HUES48 (cell line): ENCODE data around the gene OSBPL1A.

ENCODE experiments used
- H3K27ac ChIP-seq: one replicate; pipeline ENCODE4 v1.7.0; 2013; ENCODE audit warnings: low read depth, low read length, inconsistent platforms
- H3K27me3 ChIP-seq: 2 replicates; pipeline ENCODE4 v1.6.1; 2013; ENCODE audit warnings: mild to moderate bottlenecking, low read length; ENCODE audit not compliant: control insufficient read depth, insufficient read depth
- H3K36me3 ChIP-seq: 2 replicates; pipeline ENCODE4 v1.6.1; 2013; ENCODE audit warnings: low read length; ENCODE audit not compliant: control insufficient read depth, insufficient read depth
- H3K4me1 ChIP-seq: 2 replicates; pipeline ENCODE4 v1.6.1; 2013; ENCODE audit warnings: mild to moderate bottlenecking, low read length; ENCODE audit not compliant: control insufficient read depth, insufficient read depth
- H3K4me3 ChIP-seq: 2 replicates; pipeline ENCODE4 v1.5.1; 2013; ENCODE audit warnings: mild to moderate bottlenecking, low read depth, low read length
- H3K9ac ChIP-seq: 2 replicates; pipeline ENCODE4 v1.6.1; 2013; ENCODE audit warnings: mild to moderate bottlenecking, low read depth, low read length, moderate library complexity
- H3K9me3 ChIP-seq: 2 replicates; pipeline ENCODE4 v1.6.1; 2013; ENCODE audit warnings: low read length; ENCODE audit not compliant: control insufficient read depth, insufficient read depth

OSBPL1A gene

DNA sequence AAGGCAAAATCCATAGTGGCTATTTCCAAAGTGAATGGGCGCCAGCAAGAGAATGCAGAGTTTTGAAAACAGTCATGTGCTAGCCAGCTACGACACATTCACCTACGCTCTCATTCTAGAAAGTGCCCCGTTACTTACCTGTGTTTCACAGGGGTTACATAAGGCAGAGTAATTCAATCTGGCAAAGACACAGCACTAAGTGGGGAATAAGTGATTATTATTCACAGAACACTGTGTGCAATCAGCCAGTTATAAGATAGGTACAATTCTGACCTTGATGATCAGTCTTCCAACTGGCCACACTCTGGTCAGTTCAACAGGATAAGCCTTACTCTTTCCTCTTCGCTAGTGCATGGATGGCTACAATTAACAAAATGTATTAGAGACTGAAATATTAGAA is 152.9 kb downstream of the OSBPL1A start:
- Histone ChIP-seq H3K27ac (no peak overlapping the region), H3K4me3 (no peak overlapping the region), H3K27me3 (no peaks in the 10 kb centered on the region), H3K9ac (no peak overlapping the region), H3K9me3 (no peaks in the 10 kb centered on the region), H3K4me1 (0 out of 2 replicates have a peak, but pooled peaks cover 3% of the 10 kb centered on the region), H3K36me3 (no peaks in the 10 kb centered on the region; the same call in 1 of the 2 replicates)

DNA sequence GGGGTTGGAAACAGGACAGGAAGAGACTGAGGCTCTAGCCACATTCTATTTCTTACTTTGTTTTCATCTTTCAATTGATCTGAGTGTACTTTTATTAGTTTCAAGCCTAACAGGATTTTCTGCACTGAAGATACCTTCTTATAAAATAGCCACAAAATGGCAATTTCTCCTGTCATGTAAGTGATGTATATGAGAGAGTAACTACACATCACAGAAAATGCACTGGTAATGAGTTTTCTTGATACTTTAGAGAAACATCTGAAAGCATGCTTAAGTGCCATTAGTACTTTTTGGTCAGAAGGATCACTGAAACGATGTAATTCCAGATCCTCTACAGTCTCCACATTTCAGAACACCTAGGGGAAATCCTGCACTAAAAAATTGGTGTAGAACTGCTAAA is 153.9 kb downstream of the OSBPL1A start:
- H3K9ac ChIP-seq: no peak overlapping the region
- no peak overlapping the region for H3K27ac ChIP-seq
- no peaks in the 10 kb centered on the region for H3K9me3 ChIP-seq
- no peak overlapping the region for H3K4me3 ChIP-seq
- H3K4me1 ChIP-seq: 0 out of 2 replicates have a peak, but pooled peaks cover 3% of the 10 kb centered on the region
- H3K27me3 ChIP-seq: no peaks in the 10 kb centered on the region
- peaks cover 7% of the 10 kb centered on the region for H3K36me3 ChIP-seq

DNA sequence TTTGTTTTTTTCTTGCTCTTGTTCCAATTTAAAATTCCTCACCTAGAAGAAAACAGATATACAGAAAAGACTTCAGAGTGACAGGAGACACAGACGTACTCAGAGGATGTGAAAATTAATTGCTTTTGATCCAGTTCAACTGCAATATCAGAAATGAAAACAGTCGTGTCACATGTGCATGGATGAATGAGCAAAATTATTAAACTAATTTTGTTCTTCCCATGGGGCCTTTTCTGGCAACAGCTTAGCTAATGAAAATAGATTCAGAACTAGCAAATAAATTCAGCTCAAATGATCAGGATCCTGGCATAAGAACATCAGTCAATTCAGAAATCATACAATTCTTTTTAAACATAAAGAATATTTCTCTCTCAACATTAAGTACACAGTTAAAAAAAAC is 158.3 kb downstream of the OSBPL1A start:
- H3K4me1 ChIP-seq: peaks cover 13% of the 10 kb centered on the region
- H3K9me3 ChIP-seq: no peaks in the 10 kb centered on the region
- no peaks in the 10 kb centered on the region for H3K27me3 ChIP-seq
- peaks cover 35% of the 10 kb centered on the region for H3K36me3 ChIP-seq
- no peak overlapping the region for H3K27ac ChIP-seq
- H3K4me3 ChIP-seq: no peak overlapping the region
- no peak overlapping the region for H3K9ac ChIP-seq

DNA sequence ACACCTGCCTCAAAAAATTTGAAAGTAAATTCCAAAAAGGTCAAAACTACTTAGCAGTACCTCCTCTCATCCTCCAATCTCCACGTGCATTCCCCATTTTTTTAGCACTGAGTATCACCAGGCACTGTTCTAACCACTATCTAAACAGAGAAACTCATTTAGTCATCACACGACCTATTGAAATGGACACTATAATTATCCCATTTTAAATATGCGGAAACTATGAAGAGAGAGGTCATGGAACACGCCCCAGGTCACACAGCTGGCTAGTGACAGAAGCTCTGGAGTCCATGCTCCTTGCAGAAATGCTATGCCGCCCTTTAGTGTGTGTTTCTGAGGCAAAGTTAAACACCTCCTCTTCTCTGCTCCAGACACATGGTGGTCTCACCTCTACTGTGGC is 159.2 kb downstream of the OSBPL1A start:
- Histone ChIP-seq H3K9me3 (no peaks in the 10 kb centered on the region), H3K27ac (no peak overlapping the region)

DNA sequence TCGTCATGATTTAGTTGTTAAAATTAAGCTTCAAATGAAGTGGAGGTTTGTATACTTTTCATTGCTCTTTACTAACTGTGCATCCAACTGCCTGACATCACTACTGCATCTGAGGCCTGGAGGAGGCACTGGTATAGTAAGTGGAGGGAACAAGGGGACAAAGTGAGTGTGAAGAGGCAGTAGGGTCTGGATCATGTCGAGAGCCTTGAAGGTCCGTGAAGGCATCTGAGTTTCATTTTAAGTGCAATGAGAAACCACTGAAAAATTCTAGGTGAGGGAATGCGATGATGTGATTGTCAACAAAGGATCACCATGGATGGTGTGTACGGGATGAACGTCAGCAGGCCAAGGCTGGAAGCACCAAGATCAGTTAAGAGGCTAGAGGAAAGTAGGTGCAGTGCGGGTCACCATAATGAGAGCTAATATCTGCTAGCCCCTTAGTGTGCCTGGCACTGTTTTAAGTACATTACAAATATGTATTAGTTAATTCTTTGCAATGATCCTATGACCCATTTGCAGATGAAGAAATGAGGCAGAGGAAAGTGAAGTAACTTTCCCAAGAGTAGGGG is 162.7 kb downstream of the OSBPL1A start:
- no peak overlapping the region for H3K9ac ChIP-seq
- H3K36me3 ChIP-seq: peaks cover 40% of the 10 kb centered on the region
- peaks cover 25% of the 10 kb centered on the region for H3K4me1 ChIP-seq
- no peaks in the 10 kb centered on the region for H3K9me3 ChIP-seq
- no peak overlapping the region for H3K27ac ChIP-seq
- no peaks in the 10 kb centered on the region for H3K27me3 ChIP-seq
- H3K4me3 ChIP-seq: no peak overlapping the region

More for the DNA sequence above, 159.2 kb downstream of the OSBPL1A start:
- H3K9ac ChIP-seq: no peak overlapping the region
- H3K4me3 ChIP-seq: no peak overlapping the region
- no peaks in the 10 kb centered on the region for H3K27me3 ChIP-seq
- H3K36me3 ChIP-seq: peaks cover 35% of the 10 kb centered on the region
- H3K4me1 ChIP-seq: peaks cover 17% of the 10 kb centered on the region

DNA sequence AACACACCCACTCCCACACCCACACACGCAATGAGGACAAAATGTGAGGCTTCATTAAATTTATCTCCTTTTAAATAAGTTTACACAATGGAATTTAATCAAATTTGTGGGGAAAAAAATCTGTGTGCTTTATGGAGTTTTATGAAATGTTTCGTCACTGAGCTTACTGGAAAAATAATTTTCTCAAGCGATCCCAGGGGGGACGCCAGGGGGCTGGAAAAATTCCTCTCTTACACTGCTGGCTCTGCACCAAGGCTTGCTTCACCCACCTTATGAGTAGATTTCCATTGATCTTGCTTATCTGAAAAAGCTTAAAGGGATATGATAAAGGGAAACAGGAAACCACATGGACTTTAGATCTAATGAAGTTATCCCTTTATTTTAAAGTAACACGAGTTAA is 163.3 kb downstream of the OSBPL1A start:
- peaks cover 39% of the 10 kb centered on the region for H3K36me3 ChIP-seq
- peaks cover 25% of the 10 kb centered on the region for H3K4me1 ChIP-seq
- no peaks in the 10 kb centered on the region for H3K9me3 ChIP-seq
- no peak overlapping the region for H3K9ac ChIP-seq
- H3K27ac ChIP-seq: peak overlapping the region; percentile 66
- H3K4me3 ChIP-seq: peak overlapping the region; percentile 36
- no peaks in the 10 kb centered on the region for H3K27me3 ChIP-seq

DNA sequence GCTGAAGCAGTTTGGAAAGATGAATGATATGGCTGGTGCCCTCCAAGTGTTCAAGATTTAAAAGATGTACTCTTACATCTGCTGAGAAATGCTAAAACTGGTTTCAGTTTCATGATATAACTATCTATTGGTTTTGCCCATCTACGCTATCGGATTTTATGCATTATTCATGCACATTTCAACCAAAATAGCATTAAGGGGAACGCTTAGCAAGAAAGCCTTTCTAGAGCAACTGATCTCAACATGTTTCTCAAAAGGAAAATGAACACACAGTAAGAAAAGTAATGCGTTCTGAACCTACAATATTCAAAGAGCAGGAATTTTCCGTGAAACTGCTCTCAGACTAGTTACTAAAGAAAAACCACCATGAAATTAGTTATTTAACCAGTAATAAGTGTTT is 164.8 kb downstream of the OSBPL1A start:
- Histone ChIP-seq H3K27ac (no peak overlapping the region), H3K36me3 (peaks cover 26% of the 10 kb centered on the region), H3K4me3 (no peak overlapping the region), H3K4me1 (peaks cover 25% of the 10 kb centered on the region), H3K9me3 (no peaks in the 10 kb centered on the region), H3K9ac (no peak overlapping the region), H3K27me3 (no peaks in the 10 kb centered on the region)

DNA sequence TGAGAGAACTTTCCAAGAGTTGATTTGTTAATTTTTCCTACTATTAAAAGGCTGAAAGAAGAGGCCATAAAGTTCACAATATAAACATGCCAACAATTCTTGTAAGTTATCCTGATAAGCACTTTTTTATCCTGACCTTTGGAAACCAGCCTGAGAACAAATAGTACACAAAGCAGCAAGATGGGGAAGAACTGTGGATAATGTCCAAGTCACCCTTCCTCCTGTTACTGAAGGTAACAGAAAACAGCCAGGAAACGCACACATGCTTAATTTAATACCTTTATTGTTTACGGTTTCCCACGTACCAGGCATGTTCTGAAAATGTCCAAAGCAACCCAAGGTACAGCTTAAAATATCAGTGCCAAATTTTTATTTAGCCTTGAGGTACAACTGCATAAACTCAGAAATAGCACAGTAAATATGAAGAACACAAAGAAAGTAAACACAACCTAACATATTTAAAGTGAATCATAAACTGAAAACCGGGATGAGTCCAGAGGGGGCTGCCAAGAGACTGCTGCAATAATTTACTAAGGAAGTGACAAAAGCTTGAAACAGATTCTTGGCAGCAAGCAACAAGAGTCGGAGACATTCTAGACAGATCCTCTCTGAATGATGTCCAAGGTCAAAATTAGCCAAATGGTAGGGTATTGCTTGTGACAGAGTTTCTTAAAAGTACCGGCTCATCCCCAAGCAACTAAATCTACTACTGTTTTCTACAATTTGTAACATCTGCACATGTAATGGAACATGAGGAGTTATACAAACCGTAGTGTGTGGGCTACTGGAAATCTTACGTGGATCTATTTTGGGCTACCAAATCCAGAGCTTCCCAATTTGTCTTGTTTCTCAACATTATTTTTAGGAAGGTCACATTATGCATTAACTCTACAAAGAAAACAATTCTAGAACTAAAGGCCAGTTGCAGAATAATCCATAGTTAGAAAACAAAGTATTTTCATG is 165.6 kb downstream of the OSBPL1A start:
- no peaks in the 10 kb centered on the region for H3K27me3 ChIP-seq
- no peaks in the 10 kb centered on the region for H3K9me3 ChIP-seq
- H3K4me1 ChIP-seq: peaks cover 25% of the 10 kb centered on the region
- no peak overlapping the region for H3K27ac ChIP-seq
- H3K36me3 ChIP-seq: peaks cover 23% of the 10 kb centered on the region
- H3K9ac ChIP-seq: no peak overlapping the region
- no peak overlapping the region for H3K4me3 ChIP-seq

DNA sequence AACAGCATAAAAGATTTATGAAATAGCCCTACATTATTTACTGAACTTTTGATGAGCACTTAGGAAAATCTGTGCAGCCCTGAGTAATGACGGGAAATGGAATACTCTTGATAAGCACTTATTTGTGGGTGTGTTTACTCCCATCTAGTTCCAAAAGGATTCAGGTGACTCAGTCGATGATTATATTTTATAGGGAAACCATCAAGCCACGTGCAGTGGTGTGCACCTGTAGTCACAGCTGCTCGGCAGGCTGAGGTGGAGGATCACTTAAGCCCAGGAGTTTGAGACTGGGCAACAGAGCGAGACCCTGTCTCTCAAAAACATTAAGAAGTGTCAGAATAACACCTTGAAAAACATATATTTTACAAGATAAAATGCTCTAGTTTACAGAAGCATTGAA is 166.9 kb downstream of the OSBPL1A start:
- Histone ChIP-seq H3K27ac (no peak overlapping the region), H3K4me1 (peaks cover 25% of the 10 kb centered on the region), H3K9me3 (no peaks in the 10 kb centered on the region), H3K9ac (no peak overlapping the region), H3K27me3 (no peaks in the 10 kb centered on the region), H3K4me3 (no peak overlapping the region), H3K36me3 (peaks cover 11% of the 10 kb centered on the region)

DNA sequence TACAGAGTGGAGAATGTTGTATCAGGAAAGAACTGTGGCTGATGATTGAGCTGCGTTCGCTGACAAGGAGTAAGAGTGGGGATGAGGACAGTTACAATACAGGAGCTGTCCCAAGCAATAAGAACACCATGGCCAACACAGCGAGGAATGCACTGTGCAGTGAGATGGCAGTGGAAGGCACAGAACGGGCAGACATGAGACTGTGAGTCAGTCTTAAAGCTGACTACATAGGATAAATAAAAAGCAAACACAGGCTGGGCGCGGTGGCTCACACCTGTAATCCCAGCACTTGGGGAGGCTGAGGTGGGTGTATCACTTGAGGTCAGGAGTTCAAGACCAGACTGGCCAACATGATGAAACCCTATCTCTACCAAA is 169.0 kb downstream of the OSBPL1A start:
- Histone ChIP-seq H3K4me1 (peaks cover 9% of the 10 kb centered on the region), H3K27ac (no peak overlapping the region), H3K36me3 (peaks cover 14% of the 10 kb centered on the region), H3K9ac (no peak overlapping the region), H3K4me3 (no peak overlapping the region), H3K27me3 (no peaks in the 10 kb centered on the region), H3K9me3 (no peaks in the 10 kb centered on the region)

DNA sequence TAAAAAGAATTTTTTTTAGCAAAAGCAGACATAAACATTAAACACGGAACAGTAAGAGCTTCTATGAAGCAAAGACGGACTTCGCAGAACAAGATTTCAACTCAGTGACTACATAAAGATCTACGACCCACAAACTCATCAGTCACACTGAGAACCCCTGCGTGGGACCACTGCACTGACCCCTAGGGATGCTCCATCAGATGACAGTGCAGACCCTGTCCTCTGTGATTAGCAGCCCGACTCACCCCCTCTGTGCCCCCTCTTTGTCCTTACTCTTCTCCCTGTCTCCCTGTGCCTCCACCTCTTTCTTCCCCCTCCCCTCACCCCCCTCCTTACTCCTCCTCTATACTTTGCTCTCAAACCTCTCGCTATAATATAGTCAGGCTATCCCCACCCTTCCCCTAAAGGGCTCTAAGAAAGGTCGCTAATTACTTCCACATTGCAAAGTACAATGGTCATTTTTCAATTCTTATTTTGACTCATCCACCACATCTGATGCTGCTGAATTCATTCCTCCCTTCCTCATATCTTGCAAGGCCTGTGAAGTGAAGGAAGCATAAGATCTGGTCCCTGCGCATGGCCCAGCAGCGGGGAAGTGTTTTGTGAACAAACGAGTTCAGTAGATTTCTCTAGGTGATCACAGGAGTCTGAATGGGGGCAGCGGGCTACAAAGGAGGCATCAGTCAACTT is 169.5 kb downstream of the OSBPL1A start:
- Histone ChIP-seq H3K27me3 (no peaks in the 10 kb centered on the region), H3K9ac (no peak overlapping the region), H3K4me1 (peaks cover 6% of the 10 kb centered on the region), H3K36me3 (peaks cover 19% of the 10 kb centered on the region), H3K9me3 (no peaks in the 10 kb centered on the region), H3K27ac (no peak overlapping the region), H3K4me3 (no peak overlapping the region)
